Ectodermal cell (in vitro differentiated cells): ENCODE measurements around the gene PRX.

Source experiments
- H3K27ac ChIP-seq: 2 replicates; pipeline ENCODE4 v1.7.0; 2013; ENCODE audit warnings: mild to moderate bottlenecking, low read depth, low read length; ENCODE audit not compliant: insufficient read depth, poor library complexity, severe bottlenecking
- H3K27me3 ChIP-seq: 2 replicates; pipeline ENCODE4 v1.7.0; 2013; ENCODE audit warnings: mild to moderate bottlenecking, low read length; ENCODE audit not compliant: insufficient read depth, control insufficient read depth, poor library complexity, severe bottlenecking
- H3K36me3 ChIP-seq: one replicate; pipeline ENCODE4 v1.7.0; 2013; ENCODE audit warnings: low read length; ENCODE audit not compliant: control insufficient read depth, insufficient read depth
- H3K4me1 ChIP-seq: one replicate; pipeline ENCODE4 v1.7.0; 2013; ENCODE audit warnings: low read length; ENCODE audit not compliant: control insufficient read depth, insufficient read depth
- H3K4me3 ChIP-seq: 2 replicates; pipeline ENCODE4 v1.7.0; 2013; ENCODE audit warnings: low read depth, low read length, control low read depth; ENCODE audit not compliant: insufficient read depth
- H3K9me3 ChIP-seq: 2 replicates; pipeline ENCODE4 v1.7.0; 2013; ENCODE audit warnings: mild to moderate bottlenecking, low read length, moderate library complexity; ENCODE audit not compliant: control insufficient read depth
- WGBS, 2 experiments: methylation state at CpG; one replicate each; pipeline ENCODE4 v1.1.7; 2013; ENCODE audit warnings: missing lambda C conversion rate in 2 of 2; 5-methylcytosine and 5-hydroxymethylcytosine counted together

Gene PRX

GRCh38 chr19:40449506-40449905 is 36.3 kb upstream of the PRX start:
- Histone ChIP-seq H3K27me3 (no peaks in the 10 kb centered on the region), H3K4me1 (peaks cover 11% of the 10 kb centered on the region), H3K36me3 (no peaks in the 10 kb centered on the region), H3K9me3 (no peaks in the 10 kb centered on the region), H3K27ac (no peak overlapping the region), H3K4me3 (no peak overlapping the region)
- 94 to 97% methylated on average over 3 to 4 of the region's 4 CpGs for WGBS, 2 experiments

GRCh38 chr19:40446263-40446784 is 33.1 kb upstream of the PRX start:
- WGBS, 2 experiments = 83 to 85% methylated on average over 8 of the region's 8 CpGs
- H3K4me3 ChIP-seq = no peak overlapping the region
- no peaks in the 10 kb centered on the region for H3K9me3 ChIP-seq
- peak overlapping the region; percentile 45 for H3K27ac ChIP-seq
- H3K36me3 ChIP-seq = no peaks in the 10 kb centered on the region
- no peaks in the 10 kb centered on the region for H3K27me3 ChIP-seq
- peaks cover 19% of the 10 kb centered on the region for H3K4me1 ChIP-seq

GRCh38 chr19:40445780-40446262 is 32.6 kb upstream of the PRX start:
- H3K27ac ChIP-seq = peak overlapping the region; percentile 67
- WGBS, 2 experiments = 65 to 67% methylated on average over 9 of the region's 9 CpGs
- no peaks in the 10 kb centered on the region for H3K36me3 ChIP-seq
- peaks cover 19% of the 10 kb centered on the region for H3K4me1 ChIP-seq
- H3K27me3 ChIP-seq = no peaks in the 10 kb centered on the region
- no peaks in the 10 kb centered on the region for H3K9me3 ChIP-seq
- H3K4me3 ChIP-seq = no peak overlapping the region

- peak overlapping the region; percentile 93 for H3K27ac ChIP-seq
- WGBS, 2 experiments = 28 to 29% methylated on average over 18 of the region's 18 CpGs
- no peaks in the 10 kb centered on the region for H3K36me3 ChIP-seq
- no peaks in the 10 kb centered on the region for H3K27me3 ChIP-seq
- H3K9me3 ChIP-seq = no peaks in the 10 kb centered on the region
- H3K4me3 ChIP-seq = peak overlapping the region; percentile 97
- peaks cover 19% of the 10 kb centered on the region for H3K4me1 ChIP-seq
Measured at GRCh38 chr19:40444825-40445312, 31.7 kb upstream of the PRX start.

- H3K27ac ChIP-seq = peak within 1 kb of the TSS; percentile 95
- H3K4me3 ChIP-seq = peak within 1 kb of the TSS; percentile 97
- H3K4me1 ChIP-seq = peaks cover 19% of the 10 kb centered on the region
- H3K27me3 ChIP-seq = no peaks in the 10 kb centered on the region
- no peaks in the 10 kb centered on the region for H3K9me3 ChIP-seq
- no peaks in the 10 kb centered on the region for H3K36me3 ChIP-seq
- WGBS, 2 experiments = 0% methylated on average over 72 of the region's 72 CpGs
Measured at GRCh38 chr19:40444000-40444824, 31.0 kb upstream of the PRX start, which contains the start of gene SERTAD3. SERTAD3 (minus strand) TSS chr19:40444335; CDS start chr19:40442080, 2,255 bp downstream.

GRCh38 chr19:40443131-40443999 is 30.2 kb upstream of the PRX start:
- Histone ChIP-seq H3K4me1 (peaks cover 19% of the 10 kb centered on the region), H3K4me3 (peak overlapping the region; percentile 97), H3K9me3 (no peaks in the 10 kb centered on the region), H3K27me3 (no peaks in the 10 kb centered on the region), H3K36me3 (no peaks in the 10 kb centered on the region), H3K27ac (peak overlapping the region; percentile 95)
- WGBS, 2 experiments = 0% methylated on average over 52 of the region's 52 CpGs

- Histone ChIP-seq H3K4me3 (peak overlapping the region; percentile 97), H3K9me3 (no peaks in the 10 kb centered on the region), H3K4me1 (peaks cover 19% of the 10 kb centered on the region), H3K27me3 (no peaks in the 10 kb centered on the region), H3K36me3 (no peaks in the 10 kb centered on the region), H3K27ac (peak overlapping the region; percentile 65)
- WGBS, 2 experiments = 30 to 31% methylated on average over 22 of the region's 22 CpGs
Measured at GRCh38 chr19:40442328-40443130, 29.4 kb upstream of the PRX start.

- 96 to 97% methylated on average over 11 of the region's 11 CpGs for WGBS, 2 experiments
- Histone ChIP-seq H3K27ac (no peak overlapping the region), H3K4me3 (no peak overlapping the region), H3K4me1 (peaks cover 19% of the 10 kb centered on the region), H3K27me3 (no peaks in the 10 kb centered on the region), H3K36me3 (no peaks in the 10 kb centered on the region), H3K9me3 (no peaks in the 10 kb centered on the region)
Measured at GRCh38 chr19:40441719-40442253, 28.6 kb upstream of the PRX start.

- Histone ChIP-seq H3K27ac (no peak overlapping the region), H3K9me3 (no peaks in the 10 kb centered on the region), H3K4me1 (peaks cover 8% of the 10 kb centered on the region), H3K27me3 (no peaks in the 10 kb centered on the region), H3K4me3 (no peak overlapping the region), H3K36me3 (no peaks in the 10 kb centered on the region)
- 95 to 97% methylated on average over 3 of the region's 3 CpGs for WGBS, 2 experiments
Measured at GRCh38 chr19:40438284-40438683, 25.1 kb upstream of the PRX start.
